Suppressor macrophage treated with lipopolysaccharide for 1 hour (primary cell): Measurements from ENCODE around the gene LDHAL6A.

Experiments
- DNase-seq, 3 donors: peaks; one replicate each; pipeline ENCODE4 v3.0.0-alpha.2; 2020 to 2022

Gene LDHAL6A

DNA sequence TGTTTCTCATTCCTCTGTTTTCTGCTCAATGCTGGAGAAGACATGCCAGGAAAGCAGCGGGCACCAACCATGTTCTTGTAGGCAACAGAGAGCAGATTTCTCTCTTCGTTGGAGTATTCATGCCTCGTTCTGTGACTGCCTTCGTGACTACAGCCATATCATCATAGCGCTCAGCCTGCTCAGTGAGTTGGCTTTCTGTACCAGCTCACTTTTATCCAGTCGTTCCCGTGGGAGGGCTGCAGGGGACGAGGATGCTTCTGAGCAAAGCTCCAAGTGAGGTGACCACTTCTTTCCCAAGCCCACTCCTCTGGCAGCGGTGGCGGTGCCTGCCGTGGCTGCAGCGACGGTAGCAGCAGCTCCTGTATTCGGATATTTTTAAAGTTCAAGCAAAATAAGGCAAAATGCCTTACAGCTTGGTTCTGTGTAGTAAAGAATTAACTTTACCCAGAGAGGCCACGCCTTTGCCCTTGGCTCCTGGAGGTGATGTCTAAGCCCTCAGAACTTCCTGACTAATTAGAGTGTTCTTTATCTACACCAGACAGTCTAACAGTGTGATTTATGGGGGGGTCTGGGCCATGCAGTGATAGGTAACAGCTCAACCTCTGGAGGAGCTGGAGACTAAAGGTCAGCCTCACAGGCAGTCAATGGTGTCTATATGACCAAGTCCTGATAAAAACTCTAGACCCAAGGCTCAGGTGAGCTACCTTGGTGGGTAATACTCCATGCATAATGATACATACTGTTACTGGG, 35.3 kb downstream of the LDHAL6A start:
- DNase-seq = no peak

- no peak for DNase-seq
Measured at GRCh38 chr11:18491924-18492323, 36.3 kb downstream of the LDHAL6A start.

DNA sequence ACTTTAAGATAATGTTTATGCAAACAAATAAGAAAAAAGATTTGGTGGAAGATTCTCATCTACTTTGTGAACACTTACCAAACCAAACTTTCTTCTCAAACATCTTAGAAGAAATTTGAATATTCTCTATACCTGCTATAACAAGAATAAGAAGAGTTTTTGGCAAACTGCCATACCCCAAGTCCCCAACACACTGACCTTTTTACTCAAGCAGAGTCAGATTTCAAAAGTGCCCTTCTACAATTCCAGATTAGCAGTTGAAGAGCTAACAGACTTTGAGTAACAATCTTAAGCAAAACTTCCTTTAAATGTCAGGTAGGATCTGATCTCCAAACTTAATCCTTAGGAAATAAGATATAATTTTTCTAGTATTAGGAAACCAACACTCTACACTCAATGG, 37.2 kb downstream of the LDHAL6A start:
- DNase-seq = no peak

DNA sequence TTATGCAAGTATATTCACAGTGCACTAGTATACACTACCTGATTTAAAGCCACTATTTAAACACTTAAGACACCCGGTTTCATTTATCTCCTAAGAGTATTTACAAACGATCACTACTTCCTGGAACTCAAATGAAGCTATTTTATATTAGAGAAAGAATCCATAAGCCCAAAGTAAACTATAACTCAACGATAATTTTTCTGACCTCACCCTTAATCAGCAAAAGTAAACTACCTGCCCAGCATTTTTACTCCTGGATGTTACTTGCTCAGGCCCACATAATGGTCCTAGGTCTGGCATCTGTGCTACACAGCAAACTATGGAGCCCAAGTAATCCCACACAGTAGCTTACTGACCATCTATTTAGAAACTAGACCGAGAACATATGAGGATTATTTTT, 37.7 kb downstream of the LDHAL6A start:
- no peak for DNase-seq

- peak in 1 of 3 donors; percentile 6 for DNase-seq
Measured at GRCh38 chr11:18495271-18495670, 39.6 kb downstream of the LDHAL6A start.

GRCh38 chr11:18495703-18496102, 40.0 kb downstream of the LDHAL6A start:
- DNase-seq = no peak

DNA sequence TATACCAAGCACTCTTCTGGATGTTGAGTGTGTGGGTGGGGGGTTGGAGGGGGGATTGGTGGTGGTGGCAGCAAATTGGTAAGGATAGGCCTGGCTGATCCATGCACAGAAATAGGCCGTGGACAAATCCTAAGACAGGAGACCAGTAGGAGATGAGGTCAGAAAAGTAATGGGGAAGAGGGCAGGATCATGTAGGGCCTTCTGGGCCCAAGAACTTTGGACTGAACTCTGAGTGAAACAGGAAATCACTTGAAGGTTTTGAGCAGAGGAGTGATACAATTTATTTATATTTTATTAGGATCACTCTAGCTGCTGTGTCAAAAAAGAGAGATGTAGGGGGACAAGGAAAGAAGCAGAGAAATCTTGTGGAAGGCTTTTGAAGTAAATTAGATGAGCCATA, 42.4 kb downstream of the LDHAL6A start:
- DNase-seq = no peak

- no peak for DNase-seq
Measured at GRCh38 chr11:18501629-18502028, 46.0 kb downstream of the LDHAL6A start.

GRCh38 chr11:18502352-18502751, 46.7 kb downstream of the LDHAL6A start:
- no peak for DNase-seq

DNA sequence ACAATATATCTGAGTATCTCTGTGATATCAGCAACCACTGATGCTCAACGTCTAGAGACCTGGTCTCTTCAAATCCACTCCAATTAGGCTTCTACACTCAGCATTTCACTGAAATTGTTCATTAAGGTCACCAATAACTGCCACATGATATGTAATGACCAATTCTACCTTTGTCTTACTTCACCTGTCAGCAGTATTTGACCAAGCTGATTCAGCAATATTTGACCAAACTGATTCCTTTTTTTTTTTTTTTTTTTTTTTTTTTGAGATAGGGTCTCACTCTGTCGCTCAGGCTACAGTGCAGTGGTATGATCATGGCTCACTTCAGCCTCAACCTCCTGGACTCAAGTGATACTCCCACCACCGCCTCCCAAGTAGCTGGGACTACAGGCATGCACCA, 65.5 kb downstream of the LDHAL6A start:
- no peak for DNase-seq

DNA sequence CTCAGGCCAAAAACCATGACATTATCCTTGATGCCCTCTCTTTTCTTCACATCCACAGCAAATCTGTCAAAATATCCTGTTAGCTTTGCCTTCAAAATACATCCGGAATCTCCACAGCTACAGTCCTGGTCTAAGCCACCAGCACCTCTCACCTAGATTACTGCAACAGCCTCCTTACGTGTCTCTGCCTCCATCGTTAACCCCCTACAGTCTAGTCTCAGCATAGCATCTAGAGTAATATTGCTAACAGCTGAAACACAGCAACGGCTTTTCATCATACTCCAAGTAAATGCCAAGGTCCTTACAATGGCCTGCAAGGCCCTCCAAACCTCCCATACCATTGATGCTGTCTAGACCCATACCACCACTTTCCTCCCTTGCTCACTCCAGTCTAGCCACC, 66.7 kb downstream of the LDHAL6A start:
- DNase-seq = no peak

DNA sequence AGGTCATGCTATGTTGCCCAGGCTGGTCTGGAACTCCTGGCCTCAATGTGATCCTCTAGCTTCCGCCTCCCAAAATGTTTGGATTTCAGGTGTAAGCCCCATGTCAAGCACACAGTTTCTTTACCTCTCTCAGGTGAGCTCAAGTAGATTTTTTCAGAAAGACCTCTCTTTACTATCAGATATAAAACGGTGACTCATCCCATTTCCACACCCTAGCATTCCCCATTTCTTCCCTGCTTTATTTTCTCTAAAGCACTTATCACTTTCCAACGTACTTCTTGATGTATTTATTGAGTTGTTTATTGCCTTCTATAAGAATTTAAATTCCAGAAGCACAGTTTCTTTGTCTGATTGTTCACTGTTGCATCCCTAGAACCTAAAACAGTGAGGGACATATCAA, 67.4 kb downstream of the LDHAL6A start:
- DNase-seq = no peak

DNA sequence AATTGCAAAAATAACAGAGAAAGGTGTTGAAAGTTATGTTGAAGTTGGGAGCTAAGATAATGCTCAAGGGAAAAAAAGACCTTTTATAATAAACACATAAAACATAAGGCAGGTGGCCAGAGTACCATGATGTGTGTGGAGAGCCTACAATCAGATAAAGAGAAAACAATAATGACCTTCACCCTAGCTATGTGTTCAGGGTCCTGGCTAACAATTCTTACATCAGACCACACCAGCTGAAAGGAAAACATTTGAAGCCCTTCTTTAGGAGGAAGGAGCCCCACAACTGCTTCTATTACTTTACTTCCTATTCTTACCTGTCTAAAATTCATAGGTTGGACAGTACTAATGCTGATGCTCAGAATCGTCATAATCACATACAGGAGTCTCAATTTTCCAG, 68.6 kb downstream of the LDHAL6A start:
- DNase-seq = no peak

DNA sequence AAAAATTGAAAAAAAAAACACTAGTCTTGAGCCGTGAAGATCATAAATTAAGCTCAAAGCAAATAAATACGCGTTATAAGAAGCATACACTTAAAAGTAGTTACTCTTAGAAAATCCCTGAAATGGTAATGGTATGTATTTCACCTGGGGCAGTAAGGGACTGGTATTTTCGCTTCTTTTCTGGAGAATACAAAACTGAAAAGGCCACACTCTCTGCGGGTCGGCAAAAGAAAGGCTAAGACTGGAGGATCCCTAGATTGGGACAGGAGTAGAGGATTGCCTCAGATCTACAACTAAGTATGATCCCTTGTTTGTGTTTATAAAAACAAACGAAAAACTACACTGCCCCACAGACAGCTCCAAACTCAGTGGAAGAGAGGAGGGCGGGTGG, 70.5 kb downstream of the LDHAL6A start:
- DNase-seq = no peak

GRCh38 chr11:18526521-18527296, 71.1 kb downstream of the LDHAL6A start, which contains the start of gene TSG101:
Gene TSG101 (minus strand): TSS chr11:18526942. CDS start chr11:18526816, 126 bp downstream.
- DNase-seq = peak; percentile 96 to 97 (median 97)

DNA sequence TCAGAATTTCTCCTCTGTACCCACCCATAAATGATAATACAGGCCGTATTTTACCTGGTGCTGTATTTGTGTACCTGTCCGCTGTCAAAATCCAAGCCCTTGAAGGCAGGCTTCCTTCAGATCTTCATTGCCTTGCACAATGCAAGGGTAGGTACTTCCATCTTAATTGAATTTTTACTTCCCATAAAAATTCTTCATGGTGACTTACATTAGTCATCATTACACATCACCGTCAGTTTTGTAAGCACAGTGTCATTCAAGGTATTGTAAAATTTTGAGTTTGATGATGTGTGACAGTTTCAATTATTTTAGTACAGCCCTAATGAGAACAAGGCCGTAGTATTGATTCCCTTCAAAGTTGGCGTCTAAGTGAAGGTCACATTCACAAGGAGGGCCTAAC, 71.9 kb downstream of the LDHAL6A start:
- DNase-seq = peak; percentile 64 to 87 (median 86)
